ENCODE data around the gene COPS9.

DNA sequence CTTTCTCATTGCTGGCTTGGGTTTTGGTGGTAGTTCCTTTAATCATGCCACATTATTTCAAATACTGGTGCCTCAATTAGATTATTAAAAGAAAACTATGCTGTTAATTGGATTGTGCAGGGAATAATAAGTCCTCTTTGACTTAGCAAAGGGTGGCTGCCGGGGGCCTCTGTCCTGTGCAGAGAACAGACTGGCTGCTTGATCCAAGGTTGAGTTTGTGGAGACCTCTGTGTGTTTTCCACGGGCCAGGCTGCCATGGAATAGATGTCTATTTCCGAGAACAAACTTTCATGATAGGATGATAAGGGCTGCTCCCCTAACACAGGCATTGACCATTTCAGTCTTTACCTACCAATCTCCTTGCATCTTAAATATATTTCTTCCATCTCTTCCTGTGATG is 34.8 kb upstream of the COPS9 start:
- TF ChIP-seq POLR2A (IDR thresholded peaks at IDR 0.05; ENCODE audit: low read length) (no peak), GATA1 (IDR thresholded peaks at IDR 0.05; ENCODE audit: low read depth, low read length) (no peak)

All from erythroblast (primary cell).